Muscle of arm (tissue), 12 donors: Measurements from ENCODE around the gene MBP. TPM values are rescaled to one million over a fixed set of nuclear protein-coding genes. Genes with fewer than 3 reads are reported as not detected.

Experiments
- DNase-seq: peaks from one replicate; pipeline ENCODE4 v3.0.0-alpha.2; 2013
- polyA plus RNA-seq, 12 donors: library from polyadenylated mRNA; unstranded; fragments of 120-200 nt; gene quantifications; one replicate each; pipeline ENCODE4 v1.2.1, GENCODE V29; 2013; ENCODE audit not compliant: insufficient read length in 12 of 12

The MBP gene
- polyA plus RNA-seq, 12 donors = 9.7 to 30.7 (median 17.5) TPM; not detected in 1

- no peak for DNase-seq
Measured at GRCh38 chr18:77068321-77069312, 64.0 kb downstream of the MBP start.

- no peak for DNase-seq
Measured at GRCh38 chr18:77067291-77068061, 65.1 kb downstream of the MBP start.

- no peak for DNase-seq
Measured at GRCh38 chr18:77066689-77067088, 65.9 kb downstream of the MBP start.

- DNase-seq = no peak
Measured at GRCh38 chr18:77066101-77066500, 66.5 kb downstream of the MBP start.

GRCh38 chr18:77065221-77065981, 67.2 kb downstream of the MBP start:
- no peak for DNase-seq

- DNase-seq = no peak
Measured at GRCh38 chr18:77063260-77063659, 69.3 kb downstream of the MBP start.

- no peak for DNase-seq
Measured at GRCh38 chr18:77062518-77063003, 70.0 kb downstream of the MBP start.

GRCh38 chr18:77061946-77062517, 70.6 kb downstream of the MBP start:
- DNase-seq = no peak

GRCh38 chr18:77061281-77061945, 71.2 kb downstream of the MBP start:
- no peak for DNase-seq

GRCh38 chr18:77060151-77060550, 72.4 kb downstream of the MBP start:
- no peak for DNase-seq

GRCh38 chr18:77059294-77059916, 73.2 kb downstream of the MBP start:
- DNase-seq = no peak

GRCh38 chr18:77058290-77058835, 74.2 kb downstream of the MBP start:
- DNase-seq = no peak

- DNase-seq = no peak
Measured at GRCh38 chr18:77057006-77057395, 75.6 kb downstream of the MBP start.

- no peak for DNase-seq
Measured at GRCh38 chr18:77056344-77057005, 76.1 kb downstream of the MBP start.

- DNase-seq = no peak
Measured at GRCh38 chr18:77055429-77056300, 76.9 kb downstream of the MBP start.

GRCh38 chr18:77054606-77055428, 77.8 kb downstream of the MBP start:
- peak; percentile 85 for DNase-seq

GRCh38 chr18:77054288-77054605, 78.3 kb downstream of the MBP start:
- DNase-seq = no peak
